ENCODE data around the gene REXO1.
A peak's percentile ranks its signal among the peaks of the same experiment; 100 is the strongest.
"Not testable (repeated sequence)": the region's sequence is repeated elsewhere in the genome, so short reads cannot be mapped to it uniquely, and the experiment has no call there.

REXO1 gene, protein sequence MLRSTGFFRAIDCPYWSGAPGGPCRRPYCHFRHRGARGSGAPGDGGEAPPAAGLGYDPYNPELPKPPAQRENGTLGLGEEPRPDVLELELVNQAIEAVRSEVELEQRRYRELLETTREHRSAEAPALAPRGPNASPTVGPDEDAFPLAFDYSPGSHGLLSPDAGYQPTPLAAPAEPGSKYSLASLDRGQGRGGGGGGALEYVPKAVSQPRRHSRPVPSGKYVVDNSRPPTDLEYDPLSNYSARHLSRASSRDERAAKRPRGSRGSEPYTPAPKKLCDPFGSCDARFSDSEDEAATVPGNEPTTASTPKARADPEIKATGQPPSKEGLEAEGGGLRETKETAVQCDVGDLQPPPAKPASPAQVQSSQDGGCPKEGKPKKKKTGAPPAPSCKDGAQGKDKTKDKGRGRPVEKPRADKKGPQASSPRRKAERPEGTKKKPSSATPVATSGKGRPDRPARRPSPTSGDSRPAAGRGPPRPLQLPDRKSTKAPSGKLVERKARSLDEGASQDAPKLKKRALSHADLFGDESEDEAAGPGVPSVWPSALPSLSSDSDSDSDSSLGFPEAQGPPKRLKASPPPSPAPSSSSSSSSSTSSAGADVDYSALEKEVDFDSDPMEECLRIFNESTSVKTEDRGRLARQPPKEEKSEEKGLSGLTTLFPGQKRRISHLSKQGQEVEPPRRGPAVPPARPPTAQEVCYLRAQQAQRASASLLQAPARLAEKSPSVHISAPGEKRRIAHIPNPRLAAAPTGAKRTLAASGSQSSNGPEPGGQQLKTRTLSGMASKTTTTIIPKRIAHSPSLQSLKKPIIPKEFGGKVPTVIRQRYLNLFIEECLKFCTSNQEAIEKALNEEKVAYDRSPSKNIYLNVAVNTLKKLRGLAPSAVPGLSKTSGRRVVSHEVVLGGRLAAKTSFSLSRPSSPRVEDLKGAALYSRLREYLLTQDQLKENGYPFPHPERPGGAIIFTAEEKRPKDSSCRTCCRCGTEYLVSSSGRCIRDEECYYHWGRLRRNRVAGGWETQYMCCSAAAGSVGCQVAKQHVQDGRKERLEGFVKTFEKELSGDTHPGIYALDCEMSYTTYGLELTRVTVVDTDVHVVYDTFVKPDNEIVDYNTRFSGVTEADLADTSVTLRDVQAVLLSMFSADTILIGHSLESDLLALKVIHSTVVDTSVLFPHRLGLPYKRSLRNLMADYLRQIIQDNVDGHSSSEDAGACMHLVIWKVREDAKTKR

DNA sequence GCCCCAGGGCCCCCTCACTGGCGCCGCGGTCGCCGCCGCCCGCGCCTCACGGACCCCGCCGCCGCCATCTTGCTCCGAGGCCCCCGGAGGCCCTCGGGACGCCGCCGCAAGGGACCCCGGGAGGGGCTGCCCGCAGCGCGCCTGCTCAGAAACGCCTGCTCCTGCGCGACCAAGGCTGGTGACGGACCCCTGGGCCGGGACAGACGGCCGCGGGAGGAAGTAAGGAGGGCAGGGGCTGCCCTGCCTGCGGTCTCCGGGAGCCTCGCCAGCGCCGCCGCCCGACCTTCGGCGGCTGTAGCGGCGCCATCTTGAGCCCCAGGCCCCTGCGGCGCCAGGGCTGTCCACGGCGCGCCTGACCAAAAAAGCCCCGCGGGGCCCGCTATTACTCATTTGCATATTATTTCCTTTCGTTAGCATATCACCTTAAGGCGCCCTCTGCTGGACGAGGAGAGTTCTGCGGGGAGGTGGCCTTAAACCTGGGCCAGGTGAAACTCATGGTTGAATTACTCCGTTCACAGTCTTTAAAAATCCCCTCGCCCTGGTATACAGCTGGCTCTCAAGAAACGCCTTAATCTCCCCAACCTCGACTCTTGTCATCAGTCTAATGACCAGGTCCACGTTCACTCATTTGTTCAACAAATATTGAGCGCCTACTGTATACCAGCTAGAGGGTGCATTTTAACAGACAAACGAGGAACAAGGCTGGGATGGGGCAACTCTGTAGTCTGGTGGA lies at the start of gene REXO1:
TSS of gene REXO1 (minus strand) at position 85 of the 733 bp plus-strand sequence. CDS start 125 bp downstream, outside the sequence.
- DNase-seq: peak; percentile 99

DNA sequence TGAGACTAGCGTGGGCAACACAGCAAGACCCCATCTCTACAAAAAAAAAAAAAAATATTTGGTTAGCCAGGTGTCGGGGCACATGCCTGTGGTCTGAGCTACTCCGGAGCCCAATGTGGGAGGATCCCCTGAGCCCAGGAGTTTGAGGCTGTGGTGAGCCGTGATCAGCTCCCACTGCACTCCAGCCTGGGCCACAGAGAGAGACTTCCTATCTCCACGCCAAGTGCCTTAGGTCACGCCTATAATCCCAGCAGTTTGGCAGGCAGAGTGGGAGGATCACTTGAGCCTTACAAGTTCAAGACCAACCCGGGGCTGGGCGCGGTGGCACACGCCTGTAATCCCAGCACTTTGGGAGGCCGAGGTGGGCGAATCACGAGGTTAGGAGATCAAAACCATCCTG lies 48.2 kb upstream of the REXO1 start:
- DNase-seq: no peak

DNA sequence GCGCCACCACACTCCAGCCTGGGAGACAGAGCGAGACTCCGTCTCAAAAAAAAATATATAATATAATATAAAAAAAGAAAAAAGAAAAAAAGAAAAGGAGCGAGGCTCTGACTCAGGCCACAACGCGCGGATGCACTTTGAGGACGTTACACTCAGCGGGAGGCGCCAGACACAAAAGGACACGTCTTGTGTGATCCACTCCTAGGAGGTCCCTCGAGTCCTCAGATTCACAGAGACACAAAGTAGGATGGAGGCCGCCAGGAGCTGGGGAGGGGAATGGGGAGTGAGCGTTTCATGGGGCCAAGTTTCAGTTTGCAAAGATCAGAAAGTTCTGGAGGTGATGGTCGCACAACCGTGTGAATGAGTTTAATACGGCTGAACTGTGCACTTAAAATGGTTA lies 45.5 kb upstream of the REXO1 start:
- DNase-seq: no peak

DNA sequence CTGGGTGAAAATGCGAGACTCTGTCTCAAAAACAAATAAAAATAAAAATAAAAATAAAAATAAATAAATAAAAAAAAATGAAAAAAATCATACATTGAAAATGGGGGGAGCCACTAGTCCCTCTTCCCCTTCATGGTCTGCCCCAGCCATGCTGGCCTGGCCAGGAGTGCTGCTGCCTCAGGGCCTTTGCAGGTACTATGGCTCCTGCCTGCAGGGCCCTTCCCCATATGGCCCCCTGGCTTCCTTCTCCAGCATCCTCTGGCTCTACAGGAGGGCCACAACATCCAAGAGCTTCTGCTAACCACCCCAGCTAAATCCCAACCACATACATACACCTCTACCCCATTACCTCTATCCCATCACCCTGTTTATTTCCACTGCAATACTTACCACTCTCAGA lies 41.6 kb upstream of the REXO1 start:
- DNase-seq: no peak

DNA sequence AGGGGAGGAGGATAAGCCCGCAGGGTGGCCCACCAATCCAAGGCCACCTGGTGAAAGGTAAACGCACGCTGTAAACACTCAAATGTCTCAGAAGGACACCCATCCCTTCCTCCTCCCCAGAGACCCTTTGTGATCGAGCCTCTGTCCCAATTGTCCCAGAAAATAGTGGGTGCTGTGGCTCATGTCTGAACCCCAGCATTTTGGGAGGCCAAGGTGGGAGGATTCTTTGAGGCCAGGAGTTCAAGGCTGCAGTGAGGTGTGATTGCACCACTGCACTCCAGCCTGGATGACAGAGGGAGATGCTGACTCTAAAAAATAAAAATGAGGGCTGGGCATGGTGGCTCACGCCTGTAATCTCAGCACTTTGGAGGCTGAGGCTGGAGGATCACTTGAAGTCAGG lies 40.1 kb upstream of the REXO1 start:
- no peak for DNase-seq

DNA sequence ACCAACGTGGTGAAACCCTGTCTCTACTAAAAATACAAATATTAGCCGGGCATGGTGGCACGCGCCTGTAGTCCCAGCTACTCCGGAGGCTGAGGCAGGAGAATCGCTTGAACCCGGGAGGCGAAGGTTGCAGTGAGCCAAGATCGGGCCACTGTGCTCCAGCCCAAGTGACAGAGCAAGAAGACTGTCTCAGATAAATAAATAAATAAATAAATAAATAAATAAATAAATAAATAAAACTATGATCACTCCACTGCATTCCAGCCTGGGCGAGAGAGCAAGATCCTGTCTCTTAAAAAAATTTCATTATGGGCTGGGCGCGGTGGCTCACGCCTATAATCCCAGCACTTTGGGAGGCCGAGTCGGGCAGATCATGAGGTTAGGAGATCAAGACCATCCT lies 38.1 kb upstream of the REXO1 start:
- not testable (repeated sequence) for DNase-seq

DNA sequence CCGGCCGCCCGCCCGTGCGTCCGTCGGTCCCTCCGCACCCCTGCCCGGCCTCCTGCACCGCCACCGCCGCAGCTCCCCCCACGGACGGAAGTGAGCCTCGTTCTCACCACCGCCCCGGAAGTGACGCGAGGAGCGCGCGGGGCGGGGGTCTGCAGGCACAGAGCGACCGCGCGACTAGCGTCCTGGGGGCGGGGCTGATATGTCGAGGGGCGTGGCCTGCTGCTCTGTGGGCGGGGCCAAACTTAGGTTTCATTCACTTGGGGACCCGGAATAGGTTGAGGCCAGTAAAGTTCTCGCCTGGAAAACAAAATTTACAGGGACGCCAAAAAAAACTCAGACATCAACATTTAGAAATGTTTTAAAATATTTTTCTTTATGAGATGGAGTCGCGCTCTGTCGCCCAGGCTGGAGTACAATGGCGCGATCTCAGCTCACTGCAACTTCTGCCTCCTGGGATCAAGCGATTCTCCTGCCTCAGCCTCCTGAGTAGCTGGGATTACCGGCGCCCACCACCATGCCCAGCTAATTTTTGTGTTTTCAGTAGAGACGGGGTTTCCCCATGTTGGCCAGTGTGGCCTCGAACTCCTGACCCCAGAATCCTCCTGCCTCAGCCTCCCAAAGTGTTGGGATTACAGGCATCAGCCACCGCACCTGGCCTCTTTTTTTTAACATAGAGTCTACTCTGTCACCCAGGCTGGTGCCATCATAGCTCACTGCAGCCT lies 37.3 kb upstream of the REXO1 start, which contains the start of gene ABHD17A:
TSS of gene ABHD17A (minus strand) at position 99 of the 722 bp plus-strand sequence. CDS start 3,930 bp downstream, outside the sequence.
- peak; percentile 95 for DNase-seq

DNA sequence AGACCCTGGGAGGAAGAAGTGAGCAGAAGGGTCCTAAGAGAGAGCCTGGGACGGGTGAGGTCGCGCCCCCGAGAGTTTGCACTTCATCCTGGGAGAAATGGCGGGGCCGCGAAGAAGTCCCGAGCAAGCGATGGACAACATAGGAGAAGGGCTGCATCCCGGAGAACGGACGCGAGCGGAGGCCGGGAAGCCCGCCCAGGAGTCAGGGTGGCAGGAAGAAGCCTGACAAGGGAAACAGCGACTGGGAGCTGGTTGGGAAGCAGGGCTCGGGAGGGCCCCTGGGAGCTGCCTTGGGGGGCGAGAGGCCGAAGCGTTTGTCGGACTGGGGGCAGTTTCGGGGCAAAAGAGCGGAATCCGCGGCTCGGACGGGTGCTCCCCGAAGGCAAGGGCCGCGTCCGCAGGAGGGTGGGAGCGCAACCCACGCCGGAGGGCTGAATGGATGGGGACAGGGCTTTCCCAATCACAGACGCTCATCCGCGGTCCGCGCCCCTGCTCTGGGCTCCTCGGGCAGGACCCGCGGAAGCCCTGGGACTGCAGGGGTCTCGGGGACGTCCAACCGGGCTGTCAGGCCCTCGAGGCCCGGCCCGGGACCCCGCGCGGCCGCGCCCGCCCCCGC lies 36.5 kb upstream of the REXO1 start:
- no peak for DNase-seq

DNA sequence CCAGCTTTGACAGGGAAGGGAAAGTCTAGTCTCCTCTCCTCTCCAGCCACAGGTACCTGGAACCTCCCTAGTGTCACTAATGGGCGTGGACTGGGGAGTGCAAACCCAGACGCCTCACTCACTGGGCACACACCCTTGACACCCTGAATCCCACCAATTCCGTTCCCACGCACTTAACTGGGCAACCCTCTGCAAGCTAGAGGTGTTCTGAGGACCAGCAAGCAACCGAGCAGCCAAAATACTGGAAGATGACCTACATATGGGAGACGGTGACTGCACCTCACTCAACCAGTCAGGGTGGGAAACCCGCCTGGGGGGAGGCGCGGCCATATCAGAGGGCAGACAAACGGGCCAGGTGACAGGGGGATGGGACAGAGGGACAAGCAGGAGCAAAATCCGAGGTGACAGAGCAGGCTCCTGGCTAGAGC lies 36.0 kb upstream of the REXO1 start:
- peak; percentile 62 for DNase-seq

DNA sequence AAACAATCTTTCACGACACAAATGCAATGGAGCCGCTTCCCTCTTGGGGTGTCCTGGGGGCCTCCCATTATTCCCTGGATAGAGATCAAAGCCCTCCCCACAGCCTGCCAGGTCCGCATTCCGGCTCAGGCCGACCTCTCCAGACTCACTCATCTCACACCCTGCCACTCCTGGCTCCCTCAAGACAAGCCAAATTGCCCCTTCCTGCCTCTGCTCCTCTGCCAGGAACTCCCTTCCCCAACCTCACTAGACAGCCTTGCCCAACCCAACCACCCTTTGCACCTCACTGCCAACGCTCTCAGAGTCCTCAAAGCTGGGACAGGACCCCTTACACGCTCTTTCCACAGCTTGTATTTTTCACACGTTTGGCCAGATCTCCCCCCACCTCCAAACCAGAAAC lies 35.5 kb upstream of the REXO1 start:
- no peak for DNase-seq

DNA sequence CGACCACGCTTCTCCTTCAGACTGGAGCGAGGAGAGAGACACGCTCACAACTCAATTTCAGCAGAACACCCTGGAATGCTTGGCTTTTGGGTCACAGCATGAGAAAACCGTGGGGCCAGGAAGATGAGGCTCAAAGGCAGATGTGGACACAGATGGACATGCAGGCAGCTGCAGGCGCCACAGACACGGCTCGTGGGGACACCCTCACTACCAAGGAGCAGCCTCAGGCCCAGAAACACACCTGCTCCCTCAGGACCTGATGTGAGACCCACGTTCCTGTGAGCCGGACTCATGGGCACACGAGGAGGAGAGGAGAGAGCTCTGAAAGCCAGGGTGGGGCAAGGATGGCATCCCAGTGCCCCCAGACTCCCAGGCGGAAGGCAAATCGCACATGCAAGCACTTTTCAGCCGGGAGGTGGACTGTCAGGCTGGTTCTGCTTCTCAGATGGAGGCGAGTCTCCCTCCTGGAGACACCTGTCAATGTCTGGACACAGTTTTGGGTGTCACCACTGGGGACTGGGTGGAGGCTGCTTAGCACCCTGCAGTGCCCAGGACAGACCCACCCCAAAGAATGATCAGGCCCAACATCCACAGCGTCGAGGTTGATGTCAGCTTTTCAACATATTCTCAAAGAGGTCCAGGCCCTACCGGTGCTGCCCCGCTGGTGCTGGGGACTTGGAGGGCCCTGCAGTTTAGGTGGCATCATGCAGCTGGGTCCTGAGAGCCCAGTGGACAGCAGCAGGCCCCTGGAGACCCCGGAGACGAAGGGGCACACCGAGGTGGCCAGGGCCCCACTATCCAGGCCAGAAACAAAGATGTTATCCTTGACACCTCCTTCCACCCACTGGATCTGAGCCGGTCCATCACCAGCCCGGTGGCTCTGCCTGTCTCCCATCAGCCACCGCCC lies 34.8 kb upstream of the REXO1 start:
- no peak for DNase-seq

DNA sequence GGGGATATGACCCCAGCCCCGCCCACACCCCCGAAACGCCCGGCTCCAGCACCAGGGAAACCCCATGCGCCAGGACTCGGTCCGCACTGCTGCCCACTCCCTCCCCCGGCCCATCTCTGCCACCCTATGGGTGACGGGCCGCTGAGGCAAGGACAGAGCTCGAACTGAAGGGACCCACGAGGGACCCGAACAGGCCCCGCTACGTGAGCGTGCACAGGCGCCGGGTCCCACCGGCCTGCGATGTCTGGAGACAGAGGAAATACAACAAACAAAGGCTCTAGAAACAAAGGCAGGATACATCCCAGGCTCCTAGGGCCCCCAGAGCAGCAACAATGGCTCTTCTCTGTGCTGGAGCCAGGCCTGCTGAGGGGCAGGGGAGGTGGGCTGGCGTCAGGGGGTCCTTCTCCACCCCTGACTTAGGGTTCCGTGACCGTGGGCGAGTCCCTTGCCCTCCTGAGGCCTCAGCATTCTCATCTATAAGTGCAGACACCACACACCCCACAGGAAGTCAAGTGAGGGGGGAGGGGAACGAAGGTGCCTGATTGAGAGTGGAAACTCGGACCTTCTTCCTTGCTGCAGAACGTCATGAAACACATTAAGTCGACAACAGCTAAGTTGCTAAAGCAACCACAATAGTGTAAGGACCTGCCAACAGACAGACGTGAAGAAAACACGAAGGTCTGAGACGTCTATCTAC lies 34.0 kb upstream of the REXO1 start:
- DNase-seq: peak; percentile 79

DNA sequence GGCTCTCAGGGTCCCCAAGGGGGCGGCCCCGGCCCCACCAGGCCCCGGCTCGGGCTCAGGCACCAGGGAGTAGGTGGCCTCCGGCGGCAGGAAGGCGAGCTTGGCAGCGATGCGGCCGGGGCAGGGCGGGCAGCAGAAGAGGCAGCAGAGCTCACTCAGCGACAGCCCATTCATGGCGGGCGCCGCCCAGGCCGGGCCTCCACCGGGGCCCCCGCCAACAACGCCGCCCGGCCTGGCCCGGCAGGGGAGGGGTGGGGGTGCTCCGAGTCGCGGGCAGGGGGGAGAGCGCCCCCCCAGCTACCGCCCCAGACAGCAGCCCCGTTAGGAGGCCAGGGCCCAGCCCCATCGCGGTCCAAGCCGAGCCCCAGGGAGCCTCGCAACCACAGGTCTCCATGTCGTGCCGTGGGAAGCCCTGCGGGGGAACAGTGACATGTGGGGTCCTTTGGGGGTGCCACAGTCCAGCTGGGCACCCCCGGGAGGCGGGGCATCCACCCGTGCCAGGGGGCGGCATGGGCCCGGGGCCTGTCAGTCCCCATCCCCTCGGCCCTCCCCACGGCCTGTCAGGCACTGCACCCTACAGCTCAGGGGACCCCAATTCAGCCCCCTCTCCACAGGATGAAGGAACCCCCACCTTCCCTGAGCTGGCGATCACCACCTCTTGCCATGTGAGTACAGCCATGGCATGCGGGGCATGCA lies 33.3 kb upstream of the REXO1 start:
- DNase-seq: not testable (repeated sequence)

DNA sequence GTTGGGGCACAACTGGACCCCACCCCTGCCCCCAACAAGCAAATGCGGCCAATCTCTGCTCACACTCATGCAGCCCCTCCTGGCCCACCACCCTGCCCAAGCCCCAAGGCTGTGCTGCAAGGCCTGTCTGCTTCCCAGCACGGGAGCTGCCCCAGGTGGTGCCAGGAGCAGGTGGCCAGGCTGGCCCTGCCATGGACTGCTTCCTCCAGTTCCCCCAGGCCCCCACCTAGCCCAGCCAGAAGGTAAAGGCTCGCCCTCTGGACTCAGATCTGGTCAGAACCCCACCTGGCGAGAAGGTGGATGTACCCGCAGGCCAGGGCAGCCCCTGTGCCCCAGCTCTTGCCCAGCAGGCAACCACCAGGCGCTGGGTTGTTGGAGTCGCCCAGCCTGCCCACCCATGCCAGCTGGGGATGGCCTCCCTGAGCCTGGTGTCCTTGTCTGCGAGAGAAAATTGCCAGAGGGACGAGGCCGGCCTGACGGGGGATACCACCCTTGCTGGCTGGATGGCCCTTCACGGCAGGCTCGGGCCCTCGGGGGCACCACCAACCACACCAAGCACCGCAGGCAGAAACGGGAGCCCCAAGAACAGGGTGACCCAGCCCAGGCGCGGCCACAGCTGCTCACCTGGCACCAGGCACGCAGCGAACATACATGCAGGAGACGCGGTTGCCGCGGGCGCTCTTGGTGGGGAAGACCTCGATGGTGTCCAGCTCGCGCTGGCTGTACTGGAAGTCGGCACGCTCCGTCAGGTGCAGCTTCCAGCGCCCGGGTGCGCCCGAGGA lies 32.5 kb upstream of the REXO1 start:
- no peak for DNase-seq

DNA sequence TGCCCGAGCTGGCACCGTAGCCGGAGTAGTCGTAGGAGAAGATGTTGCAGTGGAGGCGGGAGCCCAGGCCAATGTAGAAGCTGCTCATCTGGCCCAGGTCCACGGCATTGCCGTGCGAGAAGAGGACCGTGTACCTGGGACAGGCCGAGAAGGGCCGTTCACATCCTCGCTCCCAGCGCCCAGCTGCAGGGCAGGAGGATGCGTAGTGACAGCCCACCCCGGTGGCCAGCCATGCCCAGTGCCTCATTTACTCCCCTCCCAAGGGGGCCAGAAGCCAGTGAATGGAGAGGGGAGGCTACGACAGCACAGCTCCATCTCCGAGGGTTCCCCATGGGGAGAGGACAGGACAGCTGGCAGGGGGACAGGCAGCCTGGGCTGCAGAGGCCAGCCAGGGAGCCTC lies 31.7 kb upstream of the REXO1 start:
- DNase-seq: not testable (repeated sequence)

DNA sequence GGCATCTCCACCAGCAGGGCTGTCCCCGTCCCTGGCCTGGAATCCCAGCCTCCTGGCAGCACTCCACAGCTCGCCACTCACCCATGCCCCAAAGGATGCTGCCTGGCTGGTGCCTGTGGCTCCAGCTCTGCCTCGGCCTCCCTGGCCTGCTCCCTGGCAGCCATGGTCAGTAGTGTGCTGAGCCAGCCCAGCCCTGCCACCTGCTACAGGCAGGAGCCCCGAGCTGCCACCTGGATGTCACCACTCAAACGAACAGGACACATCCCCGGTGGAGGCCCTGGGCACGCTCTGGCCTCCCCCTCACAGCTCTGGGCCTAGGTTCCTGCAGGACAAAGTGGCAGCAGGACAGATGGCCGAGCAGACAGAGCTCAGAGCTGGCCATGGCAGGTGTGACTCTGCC lies 30.3 kb upstream of the REXO1 start:
- DNase-seq: not testable (repeated sequence)

DNA sequence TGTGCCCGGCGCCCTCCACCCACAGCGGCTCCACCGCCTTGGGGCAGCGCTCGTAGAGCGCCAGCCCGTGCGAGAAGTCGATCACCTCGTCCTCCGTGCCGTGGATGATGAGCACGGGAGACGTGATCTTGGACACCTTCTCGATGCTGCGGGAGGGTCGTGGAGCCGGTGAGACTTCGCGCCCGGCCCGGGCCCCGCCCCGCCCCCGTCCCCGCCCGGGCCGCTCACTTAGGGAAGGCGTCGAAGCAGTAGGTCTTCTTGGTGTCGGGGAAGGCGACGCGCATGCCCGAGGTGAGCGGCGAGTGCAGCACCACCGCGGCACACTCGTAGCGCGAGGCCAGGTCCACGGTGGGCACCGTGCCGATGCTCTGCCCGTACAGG lies 29.0 kb upstream of the REXO1 start:
- not testable (repeated sequence) for DNase-seq
